Aorta (tissue), 5 donors: ENCODE results near the gene ZNF672. TPM values are rescaled to one million over a fixed set of nuclear protein-coding genes. Genes with fewer than 3 reads are reported as not detected.

Experiments
- ATAC-seq: fragments of 200-7000 bp; cut with Tn5 transposase; one replicate; pipeline ENCODE4 v1.9.1; 2022; ENCODE audit warnings: moderate library complexity; ENCODE audit not compliant: low FRiP score
- DNase-seq, 2 donors: peaks; one replicate each; pipeline ENCODE4 v3.0.0-alpha.2; 2020
- H3K27ac ChIP-seq, 2 donors: one replicate each; pipeline ENCODE4 v1.5.1; 2013; ENCODE audit warnings: low read length in 2 of 2, mild to moderate bottlenecking in 2 of 2, moderate library complexity in 2 of 2, control low read depth in 1 of 2, inconsistent platforms in 1 of 2, low read depth in 1 of 2
- H3K27me3 ChIP-seq, 2 donors: one replicate each; pipeline ENCODE4 v1.6.1; 2013; ENCODE audit warnings: control low read depth in 1 of 2, low read length in 1 of 2, mild to moderate bottlenecking in 1 of 2, moderate library complexity in 1 of 2; ENCODE audit not compliant: insufficient read depth in 2 of 2, control insufficient read depth in 1 of 2
- H3K36me3 ChIP-seq, 2 donors: one replicate each; pipeline ENCODE4 v1.6.1; 2013; ENCODE audit warnings: control low read depth in 1 of 2, low read length in 1 of 2, mild to moderate bottlenecking in 1 of 2; ENCODE audit not compliant: insufficient read depth in 2 of 2, control insufficient read depth in 1 of 2
- H3K4me1 ChIP-seq, 2 donors: one replicate each; pipeline ENCODE4 v1.6.1; 2013; ENCODE audit warnings: low read length in 2 of 2, control low read depth in 1 of 2, mild to moderate bottlenecking in 1 of 2, moderate library complexity in 1 of 2; ENCODE audit not compliant: insufficient read depth in 2 of 2, control insufficient read depth in 1 of 2
- H3K4me3 ChIP-seq, 2 donors: one replicate each; pipeline ENCODE4 v1.5.1; 2013; ENCODE audit warnings: low read length in 2 of 2, control low read depth in 1 of 2, mild to moderate bottlenecking in 1 of 2
- H3K9me3 ChIP-seq: one replicate; pipeline ENCODE4 v1.6.1; 2013; ENCODE audit warnings: mild to moderate bottlenecking, low read length; ENCODE audit not compliant: control insufficient read depth
- WGBS, 2 donors: extraction: QIAGEN DNeasy Blood & Tissue Kit; methylation state at CpG; one replicate each; pipeline ENCODE4 v1.1.7; 2013; 5-methylcytosine and 5-hydroxymethylcytosine counted together
- intact Hi-C, 2 donors: fragments of 100-400 bp; cut with DNase I; formaldehyde crosslinking; loops; one replicate each; pipeline versions ENCODE4 v1.14.2 to v1.15.0; 2022
- polyA plus RNA-seq, 2 donors: library from polyadenylated mRNA; stranded (reverse); fragments of 200-250 nt; gene quantifications; one replicate each; pipeline ENCODE4 v1.2.3, GENCODE V29; 2013
- total RNA-seq, 2 donors: library from RNA; stranded (reverse); fragmentation: NEBNext Ultra II Directional; extraction: Animal tissue kit (Norgen Biotek cat#: 25700); gene quantifications; one replicate each; pipeline ENCODE4 v1.2.1, GENCODE V29; 2021
- donor health status: healthy with polysubstance abuse.
- donor health status: Bipolar disorder and iron deficiency.
- donor health status: DM: no; HTN: no; CAD: no.
- donor health status: DM: no; HTN: no; CAD: no.
- donor health status: DM: yes; HTN: yes; CAD: no.

The ZNF672 gene
- total and polyA plus RNA-seq, 4 donors: 5.1 to 30.5 (median 14.9) TPM

- H3K27ac ChIP-seq: peak within 1 kb of the TSS in 1 of 2 donors; percentile 77
- no peaks in the 10 kb centered on the region for H3K36me3 ChIP-seq
- ATAC-seq (peak; percentile 96), DNase-seq (peak; percentile 99)
- H3K9me3 ChIP-seq: no peaks in the 10 kb centered on the region
- no peaks in the 10 kb centered on the region for H3K27me3 ChIP-seq
- 7% methylated on average over 60 to 62 of the region's 62 CpGs for WGBS, 2 donors
- H3K4me3 ChIP-seq: peak within 1 kb of the TSS; percentile 39 to 59
- intact Hi-C loops: loop anchor here (1.0 to 2.0 kb wide), 2 partner anchors 20 to 48 kb away; partner anchors contain the start of gene PGBD2 (in 1 of the 2)
- peaks cover 0 to 3% of the 10 kb centered on the region in 2 donors for H3K4me1 ChIP-seq
These were observed 21.2 kb downstream of the ZNF672 start, which contains the start of gene ZNF692 for GRCh38 chr1:248858891-248859889. TSS of gene ZNF692 (minus strand) at chr1:248859085. CDS start at chr1:248858309, 776 bp downstream.

DNA sequence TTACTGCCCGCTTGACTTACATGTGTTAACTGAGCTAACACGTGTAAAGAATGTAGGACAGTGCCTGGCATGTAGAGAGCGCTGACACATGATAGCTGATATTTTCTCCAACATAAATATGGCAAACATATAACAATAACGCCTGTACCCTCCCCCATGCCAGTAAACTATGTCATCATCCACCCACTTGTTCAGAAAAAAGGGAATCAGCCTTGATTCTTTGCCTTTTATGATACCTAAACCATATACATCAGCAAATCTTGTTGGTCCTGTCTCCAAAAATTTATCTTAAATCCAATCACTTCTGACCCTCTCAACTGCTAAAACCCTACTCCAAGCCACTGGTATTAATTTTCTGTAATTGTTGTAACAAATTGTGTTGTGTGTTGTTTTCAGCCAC, 22.0 kb downstream of the ZNF672 start:
- ATAC-seq: no peak
- Histone ChIP-seq H3K9me3 (no peaks in the 10 kb centered on the region), H3K27me3 (no peaks in the 10 kb centered on the region), H3K4me1 (peaks cover 0 to 3% of the 10 kb centered on the region in 2 donors), H3K36me3 (no peaks in the 10 kb centered on the region), H3K27ac (no peak overlapping the region), H3K4me3 (no peak overlapping the region)
- no peak for DNase-seq
- intact Hi-C loops: no loop called here
- WGBS, 2 donors: 84 to 87% methylated on average over 4 of the region's 4 CpGs

DNA sequence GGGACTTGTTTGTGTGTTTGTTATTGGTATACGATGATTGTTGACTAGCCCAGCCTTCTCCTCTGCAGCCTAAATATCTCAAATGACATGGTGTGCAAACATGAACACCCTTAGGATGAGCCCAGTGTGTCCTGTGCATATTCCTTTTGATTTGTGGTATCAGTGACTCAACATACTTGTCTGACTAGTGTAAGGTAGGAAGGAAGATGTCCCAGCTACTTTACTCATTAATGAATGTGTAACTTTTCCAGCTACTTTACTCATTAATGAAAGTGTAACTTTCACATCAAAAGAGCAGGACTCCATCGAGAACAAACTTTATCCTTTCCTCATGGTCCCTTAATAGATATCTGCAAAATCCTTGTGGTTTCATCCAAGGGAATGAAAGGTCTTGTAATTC, 23.6 kb downstream of the ZNF672 start:
- Histone ChIP-seq H3K4me1 (peaks cover 0 to 3% of the 10 kb centered on the region in 2 donors), H3K36me3 (no peaks in the 10 kb centered on the region), H3K9me3 (no peaks in the 10 kb centered on the region), H3K4me3 (no peak overlapping the region), H3K27ac (no peak overlapping the region), H3K27me3 (no peaks in the 10 kb centered on the region)
- no peak for DNase-seq
- ATAC-seq: no peak
- intact Hi-C loops: no loop called here
- 83 to 87% methylated on average over 2 of the region's 2 CpGs for WGBS, 2 donors

GRCh38 chr1:248862695-248862997, 24.6 kb downstream of the ZNF672 start:
- intact Hi-C loops: no loop called here
- Histone ChIP-seq H3K27ac (peak overlapping the region in 1 of 2 donors; percentile 39), H3K4me1 (peaks cover 0 to 2% of the 10 kb centered on the region in 2 donors), H3K4me3 (peak overlapping the region; percentile 23 to 36), H3K27me3 (no peaks in the 10 kb centered on the region), H3K9me3 (no peaks in the 10 kb centered on the region), H3K36me3 (no peaks in the 10 kb centered on the region)
- no peak for ATAC-seq
- no peak for DNase-seq
- WGBS, 2 donors: 11 to 13% methylated on average over 4 of the region's 4 CpGs

- Histone ChIP-seq H3K4me1 (no peaks in the 10 kb centered on the region), H3K27me3 (no peaks in the 10 kb centered on the region), H3K27ac (peak overlapping the region in 1 of 2 donors; percentile 49), H3K36me3 (no peaks in the 10 kb centered on the region), H3K4me3 (peak overlapping the region; percentile 23 to 36), H3K9me3 (no peaks in the 10 kb centered on the region)
- peak; percentile 89 for ATAC-seq
- DNase-seq: peak; percentile 95
- 3 to 4% methylated on average over 38 to 46 of the region's 46 CpGs for WGBS, 2 donors
- intact Hi-C loops: no loop called here
These were observed 25.2 kb downstream of the ZNF672 start for GRCh38 chr1:248862998-248863881.

DNA sequence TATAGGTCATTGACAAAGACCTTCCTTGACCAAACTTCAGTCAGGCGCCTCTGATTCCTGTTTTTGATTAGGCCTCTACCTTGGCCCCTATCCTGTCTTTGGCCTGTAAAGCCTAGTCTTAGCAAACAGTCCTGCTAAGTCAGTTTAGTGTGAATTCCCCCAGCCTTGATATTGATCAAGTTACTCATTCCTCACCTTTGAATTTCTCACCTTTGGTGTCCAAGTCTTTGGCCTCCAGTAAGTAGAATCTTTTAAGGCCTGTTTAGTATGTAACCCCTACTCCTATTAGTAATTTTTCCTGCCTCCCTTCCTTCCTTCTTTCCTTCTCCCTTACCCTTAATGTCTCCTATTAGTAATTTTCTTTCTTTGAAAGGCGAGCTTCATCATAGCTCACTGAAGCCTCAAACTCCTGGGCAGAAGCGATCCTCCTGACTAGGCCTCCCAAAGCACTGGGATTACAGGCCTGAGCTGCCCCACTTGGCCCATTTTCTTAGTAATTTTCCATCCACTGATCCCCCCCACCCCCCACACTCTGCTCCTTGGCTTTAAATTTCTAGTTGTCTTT, 33.9 kb downstream of the ZNF672 start:
- Histone ChIP-seq H3K27me3 (no peaks in the 10 kb centered on the region), H3K4me1 (no peaks in the 10 kb centered on the region), H3K9me3 (no peaks in the 10 kb centered on the region), H3K36me3 (no peaks in the 10 kb centered on the region), H3K4me3 (no peak overlapping the region), H3K27ac (no peak overlapping the region)
- intact Hi-C loops: loop anchor here in 1 of 2 donors (2.0 kb wide), 1 partner anchor 35 kb away; the partner anchor contains the start of gene PGBD2
- ATAC-seq (no peak), DNase-seq (no peak)
- WGBS, 2 donors: 93 to 99% methylated on average over 3 of the region's 3 CpGs

- no peaks in the 10 kb centered on the region for H3K36me3 ChIP-seq
- no peaks in the 10 kb centered on the region for H3K4me1 ChIP-seq
- no peaks in the 10 kb centered on the region for H3K27me3 ChIP-seq
- 1 to 2% methylated on average over 31 of the region's 31 CpGs for WGBS, 2 donors
- H3K9me3 ChIP-seq: no peaks in the 10 kb centered on the region
- H3K27ac ChIP-seq: peak overlapping the region; percentile 74 to 94
- intact Hi-C loops: loop anchor here in 1 of 2 donors (2.0 kb wide), 1 partner anchor 34 kb away; the partner anchor contains the start of gene PGBD2
- ATAC-seq (peak; percentile 82), DNase-seq (peak; percentile 74 to 83)
- peak overlapping the region; percentile 28 to 49 for H3K4me3 ChIP-seq
These were observed 34.9 kb downstream of the ZNF672 start for GRCh38 chr1:248872752-248873408.
